HepG2 (cell line): ENCODE data around the gene NRG2. TPM values are rescaled to one million over a fixed set of nuclear protein-coding genes. Genes with fewer than 3 reads are reported as not detected.

Source experiments
- ATAC-seq: fragments of 200-7000 bp; cut with Tn5 transposase; 3 replicates; pipeline ENCODE4 v1.9.1; 2020; ENCODE audit warnings: mild to moderate bottlenecking, moderate library complexity
- BruUV-seq: library from RNA; stranded (reverse); fragments of 400-500 nt; replicated peaks from 2 replicates; lab custom pipeline; 2021; lab: Mats Ljungman, UMichigan
- CTCF ChIA-PET: fragments of 300-600 bp; formaldehyde crosslinking; extraction: SDS; loops from one replicate; lab custom pipeline; 2021; ENCODE audit warnings: low total read pairs, inconsistent platforms, low intra/inter-chr PET ratio; lab: Yijun Ruan, JAX
- POLR2A ChIA-PET: fragments of 350-600 bp; sonication (Branson Sonifier 250); formaldehyde crosslinking; loops from one replicate; lab custom pipeline; 2020; ENCODE audit warnings: antibody characterized with exemption, inconsistent platforms; lab: Yijun Ruan, JAX
- DNase-seq: peaks from one replicate; pipeline ENCODE4 v3.0.0-alpha.2; 2015; ENCODE audit warnings: low spot score
- FAIRE-seq: peaks from 3 replicates; lab custom pipeline; 2011; peaks lifted over from hg19 to GRCh38; lab: Jason Lieb, UNC
- H2AFZ ChIP-seq: one replicate; pipeline ENCODE4 v1.6.1; 2011; ENCODE audit warnings: low read length, inconsistent platforms
- H3K27ac ChIP-seq: fragments of 300-600 bp; 3 replicates; pipeline ENCODE4 v1.8.0; 2011; ENCODE audit warnings: mixed run types, mild to moderate bottlenecking, mixed read lengths, low read length, inconsistent platforms; ENCODE audit not compliant: insufficient read depth; ENCODE audit errors: extremely low read length
- H3K27me3 ChIP-seq, 2 experiments: fragments of 200-600 bp in 1 of 2; 2 replicates in 1 of 2; 3 replicates in 1 of 2; pipeline versions ENCODE4 v1.6.0 to v1.8.0; 2011; ENCODE audit warnings: low read length in 2 of 2, mild to moderate bottlenecking in 2 of 2, moderate library complexity in 2 of 2, inconsistent platforms in 1 of 2; ENCODE audit not compliant: insufficient read depth in 2 of 2, control insufficient read depth in 1 of 2
- H3K36me3 ChIP-seq, 2 experiments: fragments of 200-600 bp in 1 of 2; replicated peaks in 1 of 2; 2 replicates in 1 of 2; 3 replicates in 1 of 2; pipeline versions ENCODE4 v1.5.1 to v1.8.0; 2011; ENCODE audit warnings: low read length in 2 of 2, inconsistent platforms in 1 of 2; ENCODE audit not compliant: insufficient read depth in 2 of 2, control insufficient read depth in 1 of 2
- H3K4me1 ChIP-seq: 2 replicates; pipeline ENCODE4 v1.5.1; 2012; ENCODE audit warnings: low read length, inconsistent platforms; ENCODE audit not compliant: insufficient read depth
- H3K4me2 ChIP-seq: 2 replicates; pipeline ENCODE4 v1.6.0; 2011; ENCODE audit warnings: low read depth, low read length, inconsistent platforms
- H3K4me3 ChIP-seq, 3 experiments: fragments of 200-600 bp in 1 of 3; sonication (generic), shearing (Covaris generic) in 1 of 3; replicated peaks in 1 of 3; 2 replicates each; pipeline ENCODE4 v1.5.1; 2011 to 2016; ENCODE audit warnings: low read length in 3 of 3, inconsistent platforms in 2 of 3, low read depth in 2 of 3, mild to moderate bottlenecking in 2 of 3, control low read depth in 1 of 3, mixed read lengths in 1 of 3; ENCODE audit not compliant: insufficient read depth in 1 of 3
- H3K79me2 ChIP-seq: one replicate; pipeline ENCODE4 v1.6.1; 2011; ENCODE audit warnings: low read length, inconsistent platforms; ENCODE audit not compliant: insufficient read depth
- H3K9ac ChIP-seq: 2 replicates; pipeline ENCODE4 v1.6.0; 2011; ENCODE audit warnings: mild to moderate bottlenecking, low read depth, low read length, inconsistent platforms; ENCODE audit not compliant: insufficient read depth
- H3K9me3 ChIP-seq: 2 replicates; pipeline ENCODE4 v1.5.1; 2012; ENCODE audit warnings: mild to moderate bottlenecking, low read length
- H4K20me1 ChIP-seq: 2 replicates; pipeline ENCODE4 v1.6.0; 2011; ENCODE audit warnings: inconsistent platforms, mild to moderate bottlenecking, low read length, moderate library complexity; ENCODE audit not compliant: insufficient read depth
- NR2C2 ChIP-seq: sonication (generic); formaldehyde crosslinking; IDR thresholded peaks from 2 replicates; pipeline ENCODE4 v1.4.0; 2020; ENCODE audit warnings: missing genetic modification reagents, mild to moderate bottlenecking, moderate library complexity, borderline replicate concordance
- PLRG1 ChIP-seq: fragments of 450-650 bp; conservative IDR thresholded peaks from 2 replicates; pipeline ENCODE4 v1.6.1; 2016
- SMARCC2 ChIP-seq: fragments of 450-650 bp; IDR thresholded peaks from 2 replicates; pipeline ENCODE4 v1.6.1; 2017; ENCODE audit warnings: antibody characterized with exemption, mild to moderate bottlenecking
- SMYD3 ChIP-seq: sonication (generic); formaldehyde crosslinking; IDR thresholded peaks from 2 replicates; pipeline ENCODE4 v1.8.1; 2023; ENCODE audit warnings: mild to moderate bottlenecking, missing genetic modification reagents
- SOX5 ChIP-seq: IDR thresholded peaks from 2 replicates; pipeline ENCODE4 v1.6.1; 2016; ENCODE audit warnings: borderline replicate concordance
- SSRP1 ChIP-seq: IDR thresholded peaks from 2 replicates; pipeline ENCODE4 v1.6.1; 2016; ENCODE audit warnings: control low read depth
- TCF7 ChIP-seq: sonication (generic); IDR thresholded peaks from 2 replicates; pipeline ENCODE4 v1.6.1; 2016; ENCODE audit warnings: antibody characterized with exemption, low read depth
- TP53 ChIP-seq: sonication (generic); formaldehyde crosslinking; conservative IDR thresholded peaks from 2 replicates; pipeline ENCODE4 v1.4.0; 2020; ENCODE audit warnings: missing genetic modification reagents
- ZFP82 ChIP-seq: sonication (generic); formaldehyde crosslinking; IDR thresholded peaks from 2 replicates; pipeline ENCODE4 v1.5.1; 2020; ENCODE audit warnings: mild to moderate bottlenecking, missing genetic modification reagents, borderline replicate concordance
- ZNF180 ChIP-seq: sonication (generic); formaldehyde crosslinking; IDR thresholded peaks from 2 replicates; pipeline ENCODE4 v1.4.0; 2020; ENCODE audit warnings: low read depth, missing genetic modification reagents, borderline replicate concordance
- ZNF20 ChIP-seq: sonication (generic); formaldehyde crosslinking; IDR thresholded peaks from 2 replicates; pipeline ENCODE4 v1.4.0; 2020; ENCODE audit warnings: mild to moderate bottlenecking, moderate library complexity, missing genetic modification reagents
- ZNF430 ChIP-seq: sonication (generic); formaldehyde crosslinking; IDR thresholded peaks from 2 replicates; pipeline ENCODE4 v1.9.0; 2021; ENCODE audit warnings: mild to moderate bottlenecking, missing genetic modification reagents
- ZNF484 ChIP-seq: sonication (generic); formaldehyde crosslinking; IDR thresholded peaks from 2 replicates; pipeline ENCODE4 v1.5.1; 2020; ENCODE audit warnings: mild to moderate bottlenecking, low read depth, missing genetic modification reagents, borderline replicate concordance
- WGBS: methylation state at CpG from one replicate; pipeline ENCODE4 v1.1.6; 2017; ENCODE audit warnings: low lambda C conversion rate; 5-methylcytosine and 5-hydroxymethylcytosine counted together
- in situ Hi-C: cut with HindIII; loops from 2 replicates; pipeline ENCODE4 v1.10.0; 2017; ENCODE audit warnings: low pct_unique_long_range_greater_than_20kb; ENCODE audit not compliant: extremely low pct_ligation_motif_present
- intact Hi-C: fragments of 100-400 bp; cut with micrococcal nuclease; formaldehyde crosslinking; loops from one replicate; pipeline ENCODE4 v1.10.0; 2022; ENCODE audit not compliant: unreplicated experiment
- polyA plus RNA-seq, 8 experiments: library from polyadenylated mRNA; depleted of rRNA in 3 of 8; stranded (reverse) in 7 of 8; unstranded in 1 of 8; fragments of >200 nt; fragmentation: Illumina TruSeq in 4 of 8; extraction: Trizol in 4 of 8; gene quantifications; 2 replicates each; pipeline versions ENCODE4 v1.2.1 to v1.2.3, GENCODE V29; 2011 to 2016; ENCODE audit warnings: low read depth in 4 of 8, missing spikeins in 1 of 8, mixed read lengths in 1 of 8; ENCODE audit not compliant: insufficient read depth in 1 of 8
- total RNA-seq, 5 experiments: library from RNA; depleted of rRNA; stranded (reverse); fragments of >200 nt; fragmentation: Illumina TruSeq; extraction: Trizol; gene quantifications; 2 replicates each; pipeline ENCODE4 v1.2.3, GENCODE V29; 2016; ENCODE audit warnings: low read depth in 1 of 5
- TF ChIP-seq, protein P1 (sequence below): sonication (generic); formaldehyde crosslinking; IDR thresholded peaks from 2 replicates; pipeline ENCODE4 v1.4.0; 2020; ENCODE audit warnings: mild to moderate bottlenecking, missing genetic modification reagents, borderline replicate concordance
- TF ChIP-seq, protein P2 (sequence below): sonication (generic); formaldehyde crosslinking; IDR thresholded peaks from 2 replicates; pipeline ENCODE4; 2020; ENCODE audit warnings: missing genetic modification reagents, mild to moderate bottlenecking, borderline replicate concordance

Gene NRG2
- total and polyA plus RNA-seq, 2 of the 13 experiments (the other 11 are each of a cell fraction or from before 2014, with no cell fraction given), result not detected

DNA sequence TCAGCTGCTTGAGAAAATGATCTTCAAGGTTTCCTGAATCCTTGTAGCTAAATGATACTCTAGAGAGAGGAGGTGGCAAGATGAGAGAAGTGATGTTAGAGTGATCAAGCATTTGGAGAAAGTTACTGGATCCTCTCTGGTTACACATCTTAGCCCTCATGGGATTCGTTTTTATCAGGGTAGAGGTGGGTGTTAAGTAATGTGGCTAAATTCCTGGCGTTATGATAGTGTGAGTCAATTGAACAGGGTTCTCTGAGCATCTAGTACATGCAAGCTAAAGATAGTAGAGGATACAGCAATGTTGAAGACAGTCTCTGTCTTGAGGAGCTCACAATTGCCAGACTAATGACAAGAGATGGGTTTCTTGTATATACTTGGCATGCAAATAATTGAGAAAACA lies 123.8 kb downstream of the NRG2 start:
- CTCF ChIA-PET, result no interaction called here
- no peak for TF ChIP-seq NR2C2 (CRISPR knock-in tag)
- TF ChIP-seq SSRP1, result no peak
- TF ChIP-seq SMYD3, result no peak
- no peak for TF ChIP-seq TCF7
- TF ChIP-seq TP53 (CRISPR knock-in tag), result no peak
- TF ChIP-seq, protein P1, sequence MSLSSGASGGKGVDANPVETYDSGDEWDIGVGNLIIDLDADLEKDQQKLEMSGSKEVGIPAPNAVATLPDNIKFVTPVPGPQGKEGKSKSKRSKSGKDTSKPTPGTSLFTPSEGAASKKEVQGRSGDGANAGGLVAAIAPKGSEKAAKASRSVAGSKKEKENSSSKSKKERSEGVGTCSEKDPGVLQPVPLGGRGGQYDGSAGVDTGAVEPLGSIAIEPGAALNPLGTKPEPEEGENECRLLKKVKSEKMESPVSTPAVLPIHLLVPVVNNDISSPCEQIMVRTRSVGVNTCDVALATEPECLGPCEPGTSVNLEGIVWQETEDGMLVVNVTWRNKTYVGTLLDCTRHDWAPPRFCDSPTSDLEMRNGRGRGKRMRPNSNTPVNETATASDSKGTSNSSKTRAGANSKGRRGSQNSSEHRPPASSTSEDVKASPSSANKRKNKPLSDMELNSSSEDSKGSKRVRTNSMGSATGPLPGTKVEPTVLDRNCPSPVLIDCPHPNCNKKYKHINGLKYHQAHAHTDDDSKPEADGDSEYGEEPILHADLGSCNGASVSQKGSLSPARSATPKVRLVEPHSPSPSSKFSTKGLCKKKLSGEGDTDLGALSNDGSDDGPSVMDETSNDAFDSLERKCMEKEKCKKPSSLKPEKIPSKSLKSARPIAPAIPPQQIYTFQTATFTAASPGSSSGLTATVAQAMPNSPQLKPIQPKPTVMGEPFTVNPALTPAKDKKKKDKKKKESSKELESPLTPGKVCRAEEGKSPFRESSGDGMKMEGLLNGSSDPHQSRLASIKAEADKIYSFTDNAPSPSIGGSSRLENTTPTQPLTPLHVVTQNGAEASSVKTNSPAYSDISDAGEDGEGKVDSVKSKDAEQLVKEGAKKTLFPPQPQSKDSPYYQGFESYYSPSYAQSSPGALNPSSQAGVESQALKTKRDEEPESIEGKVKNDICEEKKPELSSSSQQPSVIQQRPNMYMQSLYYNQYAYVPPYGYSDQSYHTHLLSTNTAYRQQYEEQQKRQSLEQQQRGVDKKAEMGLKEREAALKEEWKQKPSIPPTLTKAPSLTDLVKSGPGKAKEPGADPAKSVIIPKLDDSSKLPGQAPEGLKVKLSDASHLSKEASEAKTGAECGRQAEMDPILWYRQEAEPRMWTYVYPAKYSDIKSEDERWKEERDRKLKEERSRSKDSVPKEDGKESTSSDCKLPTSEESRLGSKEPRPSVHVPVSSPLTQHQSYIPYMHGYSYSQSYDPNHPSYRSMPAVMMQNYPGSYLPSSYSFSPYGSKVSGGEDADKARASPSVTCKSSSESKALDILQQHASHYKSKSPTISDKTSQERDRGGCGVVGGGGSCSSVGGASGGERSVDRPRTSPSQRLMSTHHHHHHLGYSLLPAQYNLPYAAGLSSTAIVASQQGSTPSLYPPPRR (CRISPR knock-in tag), result no peak
- TF ChIP-seq, protein P2, sequence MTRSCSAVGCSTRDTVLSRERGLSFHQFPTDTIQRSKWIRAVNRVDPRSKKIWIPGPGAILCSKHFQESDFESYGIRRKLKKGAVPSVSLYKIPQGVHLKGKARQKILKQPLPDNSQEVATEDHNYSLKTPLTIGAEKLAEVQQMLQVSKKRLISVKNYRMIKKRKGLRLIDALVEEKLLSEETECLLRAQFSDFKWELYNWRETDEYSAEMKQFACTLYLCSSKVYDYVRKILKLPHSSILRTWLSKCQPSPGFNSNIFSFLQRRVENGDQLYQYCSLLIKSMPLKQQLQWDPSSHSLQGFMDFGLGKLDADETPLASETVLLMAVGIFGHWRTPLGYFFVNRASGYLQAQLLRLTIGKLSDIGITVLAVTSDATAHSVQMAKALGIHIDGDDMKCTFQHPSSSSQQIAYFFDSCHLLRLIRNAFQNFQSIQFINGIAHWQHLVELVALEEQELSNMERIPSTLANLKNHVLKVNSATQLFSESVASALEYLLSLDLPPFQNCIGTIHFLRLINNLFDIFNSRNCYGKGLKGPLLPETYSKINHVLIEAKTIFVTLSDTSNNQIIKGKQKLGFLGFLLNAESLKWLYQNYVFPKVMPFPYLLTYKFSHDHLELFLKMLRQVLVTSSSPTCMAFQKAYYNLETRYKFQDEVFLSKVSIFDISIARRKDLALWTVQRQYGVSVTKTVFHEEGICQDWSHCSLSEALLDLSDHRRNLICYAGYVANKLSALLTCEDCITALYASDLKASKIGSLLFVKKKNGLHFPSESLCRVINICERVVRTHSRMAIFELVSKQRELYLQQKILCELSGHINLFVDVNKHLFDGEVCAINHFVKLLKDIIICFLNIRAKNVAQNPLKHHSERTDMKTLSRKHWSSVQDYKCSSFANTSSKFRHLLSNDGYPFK, result no peak
- TF ChIP-seq SOX5 (CRISPR knock-in tag), result no peak
- no peak for TF ChIP-seq PLRG1
- no peak for TF ChIP-seq ZFP82 (CRISPR knock-in tag)
- TF ChIP-seq ZNF20 (CRISPR knock-in tag), result no peak
- no peak for TF ChIP-seq ZNF180
- no peak for TF ChIP-seq ZNF484 (CRISPR knock-in tag)
- TF ChIP-seq SMARCC2, result no peak
- no peak for TF ChIP-seq ZNF430 (CRISPR knock-in tag)
- intact Hi-C loops (no loop called here), in situ Hi-C loops (no loop called here)
- no peaks in the 10 kb centered on the region for H3K79me2 ChIP-seq
- no peak overlapping the region for H2AFZ ChIP-seq
- ATAC-seq (no peak), DNase-seq (no peak), FAIRE-seq (no peak)
- POLR2A ChIA-PET, result no interaction called here
- peaks cover 2 to 14% of the 10 kb centered on the region in 2 experiments; a peak in 1 of 5 replicates for H3K27me3 ChIP-seq
- BruUV-seq, result no TSS peak
- WGBS, result 3% methylated on average over 2 of the region's 2 CpGs
- H4K20me1 ChIP-seq, result no peaks in the 10 kb centered on the region
- no peaks in the 10 kb centered on the region for H3K9me3 ChIP-seq
- H3K4me1 ChIP-seq, result no peaks in the 10 kb centered on the region
- H3K27ac ChIP-seq, result no peak overlapping the region
- H3K4me2 ChIP-seq, result no peak overlapping the region
- no peak overlapping the region for H3K4me3 ChIP-seq
- H3K36me3 ChIP-seq, result no peaks in the 10 kb centered on the region
- H3K9ac ChIP-seq, result no peak overlapping the region
